GM18526 (cell line): Measurements from ENCODE around the gene PTGDR.

Experiments
- POLR2A ChIP-seq: IDR thresholded peaks from 3 replicates; pipeline ENCODE4 v1.6.1; 2011; ENCODE audit not compliant: insufficient read length; ENCODE audit errors: extremely low read depth

PTGDR gene

GRCh38 chr14:52267501-52268278, at the start of gene PTGDR:
Gene PTGDR, plus strand, starts transcription at chr14:52267698. Its CDS starts 117 bp downstream, at chr14:52267815.
- no peak for TF ChIP-seq POLR2A

- TF ChIP-seq POLR2A, result no peak
These were observed 47.9 kb upstream of the PTGDR start for GRCh38 chr14:52219488-52220084.

GRCh38 chr14:52220924-52221811, 46.3 kb upstream of the PTGDR start:
- no peak for TF ChIP-seq POLR2A

- TF ChIP-seq POLR2A, result no peak
These were observed 44.6 kb upstream of the PTGDR start for GRCh38 chr14:52222901-52223300.

GRCh38 chr14:52227619-52228222, 39.8 kb upstream of the PTGDR start:
- no peak for TF ChIP-seq POLR2A

- no peak for TF ChIP-seq POLR2A
These were observed 33.8 kb upstream of the PTGDR start for GRCh38 chr14:52233693-52234092.

GRCh38 chr14:52235434-52235833, 32.1 kb upstream of the PTGDR start:
- TF ChIP-seq POLR2A, result no peak

- no peak for TF ChIP-seq POLR2A
These were observed 31.5 kb upstream of the PTGDR start for GRCh38 chr14:52235866-52236510.

GRCh38 chr14:52238682-52239081, 28.8 kb upstream of the PTGDR start:
- TF ChIP-seq POLR2A, result no peak

GRCh38 chr14:52240623-52241022, 26.9 kb upstream of the PTGDR start:
- no peak for TF ChIP-seq POLR2A

- TF ChIP-seq POLR2A, result no peak
These were observed 26.3 kb upstream of the PTGDR start for GRCh38 chr14:52241087-52241793.

- no peak for TF ChIP-seq POLR2A
These were observed 23.2 kb upstream of the PTGDR start for GRCh38 chr14:52244328-52244727.

GRCh38 chr14:52244997-52245396, 22.5 kb upstream of the PTGDR start:
- TF ChIP-seq POLR2A, result no peak

- TF ChIP-seq POLR2A, result no peak
These were observed 19.4 kb upstream of the PTGDR start for GRCh38 chr14:52248057-52248456.
